D721Med (cell line): ENCODE results near the gene THOP1.

Experiments used
- DNase-seq: peaks from one replicate; pipeline ENCODE4 v3.0.0; 2011; ENCODE audit warnings: low spot score; ENCODE audit not compliant: insufficient read length
- FAIRE-seq: peaks from 2 replicates; lab custom pipeline; 2011; peaks lifted over from hg19 to GRCh38; lab: Jason Lieb, UNC
- CTCF ChIP-seq: IDR thresholded peaks from 2 replicates; pipeline ENCODE4 v1.5.1; 2012; ENCODE audit warnings: mild to moderate bottlenecking, control low read depth; ENCODE audit not compliant: insufficient read depth; ENCODE audit errors: missing control alignments

THOP1 gene

DNA sequence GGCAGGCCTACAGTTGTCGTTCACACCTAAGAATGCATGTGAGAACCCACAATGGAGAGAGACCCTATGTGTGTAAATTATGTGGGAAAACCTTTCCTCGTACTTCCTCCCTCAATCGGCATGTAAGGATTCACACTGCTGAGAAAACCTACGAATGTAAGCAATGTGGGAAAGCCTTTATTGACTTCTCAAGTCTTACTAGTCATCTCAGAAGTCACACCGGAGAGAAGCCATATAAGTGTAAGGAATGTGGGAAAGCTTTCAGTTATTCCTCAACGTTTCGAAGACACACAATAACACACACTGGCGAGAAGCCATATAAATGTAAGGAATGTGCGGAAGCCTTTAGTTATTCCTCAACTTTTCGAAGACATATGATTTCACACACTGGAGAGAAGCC lies 67.3 kb downstream of the THOP1 start:
- DNase-seq (no peak), FAIRE-seq (no peak)
- no peak for TF ChIP-seq CTCF

DNA sequence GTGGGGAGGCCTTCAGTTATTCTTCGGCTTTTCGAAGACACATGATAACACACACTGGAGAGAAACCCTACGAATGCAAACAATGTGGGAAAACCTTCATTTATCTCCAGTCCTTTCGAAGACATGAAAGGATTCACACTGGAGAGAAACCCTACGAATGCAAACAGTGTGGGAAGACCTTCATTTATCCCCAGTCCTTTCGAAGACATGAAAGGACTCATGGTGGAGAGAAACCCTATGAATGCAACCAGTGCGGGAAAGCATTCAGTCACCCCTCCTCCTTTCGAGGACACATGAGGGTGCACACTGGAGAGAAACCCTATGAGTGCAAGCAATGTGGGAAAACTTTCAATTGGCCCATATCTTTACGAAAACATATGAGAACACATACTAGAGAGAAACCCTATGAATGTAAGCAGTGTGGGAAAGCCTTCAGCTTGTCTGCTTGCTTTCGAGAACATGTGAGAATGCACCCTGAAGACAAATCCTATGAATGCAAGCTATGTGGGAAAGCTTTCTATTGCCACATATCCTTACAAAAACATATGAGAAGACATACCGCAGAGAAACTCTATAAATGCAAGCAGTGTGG lies 67.8 kb downstream of the THOP1 start:
- no peak for TF ChIP-seq CTCF
- no peak for FAIRE-seq

DNA sequence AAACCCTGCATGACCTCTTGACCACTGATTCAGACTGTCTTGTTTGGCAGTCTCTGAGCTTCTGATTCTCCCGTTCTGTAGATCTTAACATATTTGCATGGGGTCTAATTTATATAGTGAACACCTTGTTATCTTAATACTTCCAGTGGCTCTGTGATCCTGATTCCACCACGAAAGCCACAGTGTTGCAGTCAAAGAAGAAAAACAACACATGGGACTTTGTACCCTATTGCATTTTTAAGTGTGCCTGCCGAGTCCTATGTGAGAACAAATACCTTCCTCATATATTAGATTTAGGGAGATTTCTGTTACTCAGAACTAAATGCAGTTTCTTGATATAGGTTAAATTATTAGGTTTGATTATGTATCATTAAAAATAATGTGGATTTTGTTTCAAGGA lies 69.5 kb downstream of the THOP1 start:
- TF ChIP-seq CTCF, result no peak
- FAIRE-seq, result no peak
- DNase-seq, result no peak

More for the DNA sequence above, 67.8 kb downstream of the THOP1 start:
- no peak for DNase-seq

- no peak for FAIRE-seq
- no peak for DNase-seq
- TF ChIP-seq CTCF, result no peak
These were observed 71.3 kb downstream of the THOP1 start for GRCh38 chr19:2856457-2857050.

DNA sequence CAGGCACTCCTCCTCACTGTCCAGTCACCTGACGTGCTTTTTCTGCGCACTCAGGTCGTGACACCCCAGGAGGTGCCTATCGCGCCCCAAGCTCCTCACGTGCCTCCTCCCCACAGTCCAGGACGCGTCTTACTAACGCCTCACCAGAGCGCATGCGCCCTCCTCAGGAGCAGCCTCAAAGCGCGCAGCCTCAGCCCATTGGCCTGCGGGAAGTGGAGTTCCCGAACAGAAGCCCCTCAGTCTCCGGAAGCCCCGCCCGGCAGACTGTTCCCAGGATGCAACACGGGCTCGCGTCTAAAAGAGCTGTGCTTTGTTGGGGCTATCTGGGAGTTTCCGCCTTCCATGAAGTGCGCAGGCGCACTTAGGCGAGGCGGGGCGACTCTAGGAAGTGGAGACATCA lies 73.6 kb downstream of the THOP1 start:
- FAIRE-seq (no peak), DNase-seq (no peak)
- TF ChIP-seq CTCF, result no peak

DNA sequence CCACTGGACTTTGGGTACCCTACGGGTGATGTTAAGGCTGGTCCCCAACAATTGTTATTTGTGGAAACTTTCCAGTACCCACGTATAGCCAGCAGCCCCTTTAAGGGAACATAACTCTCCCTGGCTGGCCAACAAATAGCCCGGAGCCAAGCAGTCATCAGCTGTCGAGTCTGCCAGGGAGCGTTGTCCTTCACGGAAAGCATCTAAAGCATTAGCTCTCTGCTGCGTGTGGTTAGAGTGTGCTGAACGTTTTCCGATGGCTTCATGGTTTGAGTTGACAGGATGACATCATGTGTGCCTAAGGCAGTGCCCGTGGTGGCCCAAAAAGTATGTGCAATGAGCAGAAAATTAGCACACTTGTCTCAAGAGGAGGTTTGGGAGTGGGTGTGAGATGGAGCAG lies 78.5 kb downstream of the THOP1 start:
- no peak for FAIRE-seq

More for the DNA sequence above, 78.5 kb downstream of the THOP1 start:
- TF ChIP-seq CTCF, result no peak
- DNase-seq, result no peak
